CD4-positive, alpha-beta T cell (primary cell): ENCODE measurements around the gene CYSRT1. TPM values are rescaled to one million over a fixed set of nuclear protein-coding genes. Genes with fewer than 3 reads are reported as not detected.

ENCODE experiments used
- ATAC-seq: fragments of 200-7000 bp; cut with Tn5 transposase; one replicate; pipeline ENCODE4 v1.10.0; 2022; ENCODE audit warnings: mild to moderate bottlenecking; ENCODE audit not compliant: poor library complexity
- CTCF ChIA-PET: fragments of 350-600 bp; sonication (Branson Sonifier 250); formaldehyde crosslinking; loops from one replicate; lab custom pipeline; 2021; ENCODE audit warnings: antibody characterized with exemption, inconsistent platforms; lab: Charles Lee
- POLR2A ChIA-PET: fragments of 350-600 bp; sonication (Branson Sonifier 250); formaldehyde crosslinking; loops from one replicate; lab custom pipeline; 2021; ENCODE audit warnings: antibody characterized with exemption, inconsistent platforms; lab: Charles Lee
- DNase-seq, 14 experiments: peaks; one replicate each; pipeline ENCODE4 v3.0.0-alpha.2; 2013 to 2020; ENCODE audit warnings: mixed read lengths in 2 of 14
- H3K27ac ChIP-seq, 2 donors: one replicate each; pipeline versions ENCODE4 v1.5.1 to v1.7.0; 2013; ENCODE audit warnings: low read length in 2 of 2, low read depth in 1 of 2, mild to moderate bottlenecking in 1 of 2
- H3K27me3 ChIP-seq, 2 experiments: 1 replicate in 1 of 2; 2 replicates in 1 of 2; pipeline versions ENCODE4 v1.6.1 to v1.7.0; 2013; ENCODE audit warnings: low read length in 2 of 2, control low read depth in 1 of 2, mild to moderate bottlenecking in 1 of 2, moderate library complexity in 1 of 2; ENCODE audit not compliant: insufficient read depth in 2 of 2, control insufficient read depth in 1 of 2
- H3K36me3 ChIP-seq: one replicate; pipeline ENCODE4 v1.6.1; 2013; ENCODE audit warnings: low read length, control low read depth; ENCODE audit not compliant: insufficient read depth
- H3K4me1 ChIP-seq: one replicate; pipeline ENCODE4 v1.6.1; 2013; ENCODE audit warnings: low read length, control low read depth; ENCODE audit not compliant: insufficient read depth
- H3K4me3 ChIP-seq: one replicate; pipeline ENCODE4 v1.5.1; 2013; ENCODE audit warnings: mild to moderate bottlenecking, low read length, moderate library complexity
- H3K9me3 ChIP-seq, 2 experiments: 1 replicate in 1 of 2; 2 replicates in 1 of 2; pipeline versions ENCODE4 v1.6.1 to v1.7.0; 2013; ENCODE audit warnings: low read length in 2 of 2, mild to moderate bottlenecking in 2 of 2, control low read depth in 1 of 2, moderate library complexity in 1 of 2; ENCODE audit not compliant: control insufficient read depth in 1 of 2, insufficient read depth in 1 of 2
- H3K27ac Mint-ChIP-seq: one replicate; pipeline ENCODE4 v1.8.0; 2020; ENCODE audit warnings: mixed read lengths
- H3K27me3 Mint-ChIP-seq: one replicate; pipeline ENCODE4 v1.8.0; 2021; ENCODE audit warnings: mixed read lengths
- H3K36me3 Mint-ChIP-seq: one replicate; pipeline ENCODE4 v1.8.0; 2021; ENCODE audit warnings: low read depth, mixed read lengths
- H3K4me1 Mint-ChIP-seq: one replicate; pipeline ENCODE4 v1.8.0; 2021; ENCODE audit warnings: low read depth, mixed read lengths
- H3K4me3 Mint-ChIP-seq: one replicate; pipeline ENCODE4 v1.8.0; 2020; ENCODE audit warnings: mild to moderate bottlenecking, mixed read lengths
- H3K9me3 Mint-ChIP-seq: one replicate; pipeline ENCODE4 v1.8.0; 2020; ENCODE audit warnings: mixed read lengths
- intact Hi-C, 2 experiments: fragments of 100-400 bp; cut with DNase I in 1 of 2; cut with micrococcal nuclease in 1 of 2; formaldehyde crosslinking; loops; one replicate each; pipeline versions ENCODE4 v1.15.1 to v1.9.0; 2023 to 2025; cut with DNase I, micrococcal nuclease
- total RNA-seq, 174 experiments: library from RNA in 2 of 174; stranded (reverse) in 2 of 174; gene quantifications; one replicate each; pipeline ENCODE4 v1.2.3 and lab custom pipeline; 2021 to 2026
- TF ChIP-seq, protein P1 (sequence below): fragments of 200-600 bp; IDR thresholded peaks from one replicate; pipeline ENCODE4 v1.8.0; 2022; ENCODE audit warnings: antibody characterized with exemption, mild to moderate bottlenecking

CYSRT1 gene
- total RNA-seq, 2 experiments from 2014 or later = 0.33 to 0.42 TPM

GRCh38 chr9:137222190-137223077 is 2.5 kb upstream of the CYSRT1 start, which contains the start of gene RNF208:
RNF208 (minus strand) TSS chr9:137222240; CDS start chr9:137221212, 1,028 bp downstream.
- peak within 1 kb of the TSS; percentile 74 for H3K4me3 ChIP-seq
- Mint-ChIP-seq H3K9me3 (no peaks in the 10 kb centered on the region), H3K36me3 (no peaks in the 10 kb centered on the region), H3K4me1 (peaks cover 14% of the 10 kb centered on the region), H3K4me3 (peak within 1 kb of the TSS; percentile 87), H3K27me3 (peaks cover under 1% of the 10 kb centered on the region), H3K27ac (peak within 1 kb of the TSS; percentile 81)
- no peaks in the 10 kb centered on the region for H3K27me3 ChIP-seq
- intact Hi-C loops = loop anchor here (1.0 to 5.0 kb wide), 8 partner anchors 17 to 435 kb away; partner anchors contain the start of genes ANAPC2 (in 2 of the 2), NDOR1 (in 2 of the 2), SSNA1 (in 2 of the 2) and TMEM203 (in 2 of the 2)
- H3K4me1 ChIP-seq = peaks cover 33% of the 10 kb centered on the region
- ATAC-seq (no peak), DNase-seq (peak in 2 of 14 experiments; percentile 50 to 54)
- H3K27ac ChIP-seq = peak within 1 kb of the TSS in 1 of 2 donors; percentile 34
- H3K9me3 ChIP-seq = no peaks in the 10 kb centered on the region
- CTCF ChIA-PET = interaction anchor here (1.4 to 1.9 kb wide), 3 partner anchors 14 to 93 kb away, joined by 4 to 13 read pairs (median 6); no protein-coding TSS in a partner anchor
- H3K36me3 ChIP-seq = no peaks in the 10 kb centered on the region
- POLR2A ChIA-PET = interaction anchor here (0.8 to 4.7 kb wide), 21 partner anchors 8 to 330 kb away, joined by 3 to 46 read pairs (median 5); partner anchors contain the start of genes ANAPC2, DPP7, MAN1B1 and MRPL41
- TF ChIP-seq, protein P1, sequence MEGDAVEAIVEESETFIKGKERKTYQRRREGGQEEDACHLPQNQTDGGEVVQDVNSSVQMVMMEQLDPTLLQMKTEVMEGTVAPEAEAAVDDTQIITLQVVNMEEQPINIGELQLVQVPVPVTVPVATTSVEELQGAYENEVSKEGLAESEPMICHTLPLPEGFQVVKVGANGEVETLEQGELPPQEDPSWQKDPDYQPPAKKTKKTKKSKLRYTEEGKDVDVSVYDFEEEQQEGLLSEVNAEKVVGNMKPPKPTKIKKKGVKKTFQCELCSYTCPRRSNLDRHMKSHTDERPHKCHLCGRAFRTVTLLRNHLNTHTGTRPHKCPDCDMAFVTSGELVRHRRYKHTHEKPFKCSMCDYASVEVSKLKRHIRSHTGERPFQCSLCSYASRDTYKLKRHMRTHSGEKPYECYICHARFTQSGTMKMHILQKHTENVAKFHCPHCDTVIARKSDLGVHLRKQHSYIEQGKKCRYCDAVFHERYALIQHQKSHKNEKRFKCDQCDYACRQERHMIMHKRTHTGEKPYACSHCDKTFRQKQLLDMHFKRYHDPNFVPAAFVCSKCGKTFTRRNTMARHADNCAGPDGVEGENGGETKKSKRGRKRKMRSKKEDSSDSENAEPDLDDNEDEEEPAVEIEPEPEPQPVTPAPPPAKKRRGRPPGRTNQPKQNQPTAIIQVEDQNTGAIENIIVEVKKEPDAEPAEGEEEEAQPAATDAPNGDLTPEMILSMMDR = no peak

DNA sequence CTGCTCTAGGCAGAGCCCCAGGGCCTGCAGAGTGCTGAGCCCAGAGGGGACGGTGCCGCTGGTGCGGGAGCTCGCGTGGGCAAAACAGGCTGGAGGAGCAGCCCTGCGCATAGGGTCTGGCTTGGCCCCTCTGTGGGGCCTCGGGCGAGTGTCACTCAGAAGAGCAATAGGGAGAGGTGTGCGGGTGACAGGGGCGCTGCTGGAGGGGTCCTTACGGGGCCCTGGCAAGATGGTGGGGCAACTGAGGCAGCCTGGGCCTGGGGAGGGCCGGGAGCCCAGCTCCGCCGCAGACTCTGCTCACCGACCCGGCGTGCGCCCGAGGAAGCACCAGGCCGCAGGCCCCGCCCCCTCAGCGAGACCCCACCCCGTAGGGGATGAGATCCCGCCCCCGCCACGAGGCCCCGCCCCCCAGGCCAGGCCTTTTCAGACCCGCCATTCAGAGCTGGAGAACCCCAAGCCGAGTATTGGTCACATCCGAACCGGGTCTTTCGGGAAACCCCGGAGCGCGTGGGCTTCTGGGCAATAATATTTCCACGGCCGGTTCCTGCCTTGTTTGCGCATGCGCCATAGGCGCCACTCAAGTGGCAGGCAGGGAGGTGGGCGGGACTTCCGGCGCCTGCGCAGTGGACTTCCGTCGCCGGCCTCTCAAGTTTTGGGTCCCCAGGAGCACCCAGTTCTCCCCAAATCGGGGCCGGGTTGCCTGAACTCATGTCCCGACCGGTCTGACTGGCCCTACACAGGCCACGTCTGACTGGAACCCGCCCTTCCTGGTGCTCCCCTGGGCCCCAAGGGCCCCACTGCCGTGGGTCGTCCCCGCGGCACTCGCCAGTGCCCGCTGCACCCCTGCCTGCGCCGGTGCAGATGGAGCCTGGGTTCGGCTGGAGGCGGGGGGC is 1.6 kb upstream of the CYSRT1 start:
- H3K36me3 ChIP-seq = no peaks in the 10 kb centered on the region
- intact Hi-C loops = loop anchor here (1.0 to 5.0 kb wide), 8 partner anchors 17 to 436 kb away; partner anchors contain the start of genes ANAPC2 (in 2 of the 2), NDOR1 (in 2 of the 2), SSNA1 (in 2 of the 2) and TMEM203 (in 2 of the 2)
- no peaks in the 10 kb centered on the region for H3K9me3 Mint-ChIP-seq
- ATAC-seq = peak; percentile 94
- peak overlapping the region; percentile 74 for H3K4me3 ChIP-seq
- H3K27me3 ChIP-seq = peaks cover 0 to 3% of the 10 kb centered on the region in 2 experiments
- H3K9me3 ChIP-seq = no peaks in the 10 kb centered on the region
- ChIA-PET POLR2A (interaction anchor here (0.7 to 4.7 kb wide), 23 partner anchors 9 to 329 kb away, joined by 3 to 46 read pairs (median 5); partner anchors contain the start of genes ANAPC2, DPP7, MAN1B1 and MRPL41), CTCF (interaction anchor here (0.6 to 1.9 kb wide), 4 partner anchors 13 to 94 kb away, joined by 3 to 13 read pairs (median 5); no protein-coding TSS in a partner anchor)
- no peaks in the 10 kb centered on the region for H3K36me3 Mint-ChIP-seq
- TF ChIP-seq, protein P1 = no peak
- DNase-seq = peak; percentile 94 to 100 (median 98)
- H3K27ac ChIP-seq = peak overlapping the region; percentile 74 to 80
- peak overlapping the region; percentile 87 for H3K4me3 Mint-ChIP-seq
- H3K27ac Mint-ChIP-seq = peak overlapping the region; percentile 81
- peaks cover 18% of the 10 kb centered on the region for H3K4me1 Mint-ChIP-seq
- H3K4me1 ChIP-seq = peaks cover 36% of the 10 kb centered on the region
- H3K27me3 Mint-ChIP-seq = peaks cover 5% of the 10 kb centered on the region
